ENCODE measurements around the gene SBF2. TPM values are rescaled to one million over a fixed set of nuclear protein-coding genes. Genes with fewer than 3 reads are reported as not detected.
A peak's percentile ranks its signal among the peaks of the same experiment; 100 is the strongest.

The SBF2 gene
- total and polyA plus RNA-seq, 11 donors = 10.4 to 33.9 (median 20.9) TPM

GRCh38 chr11:9852465-9852864, 441.6 kb downstream of the SBF2 start:
- H3K27ac ChIP-seq = peak overlapping the region in 2 of 12 donors; percentile 1 to 49
- 73 to 82% (median 79%) methylated on average over 2 of the region's 2 CpGs for WGBS, 4 donors
- intact Hi-C loops (cut with DNase I) = loop anchor here in 1 of 10 donors (10.0 kb wide), 1 partner anchor 122 kb away; no protein-coding TSS in a partner anchor
- DNase-seq = no peak
- peaks cover 0 to 75% (median 41%) of the 10 kb centered on the region in 9 donors for H3K36me3 ChIP-seq
- ATAC-seq = no peak
- TF ChIP-seq CTCF (IDR thresholded peaks at IDR 0.05) = no peak
- no peak for TF ChIP-seq POLR2A (IDR thresholded peaks at IDR 0.05)
- peaks cover 0 to 10% (median 0%) of the 10 kb centered on the region in 12 donors for H3K4me1 ChIP-seq
- no peaks in the 10 kb centered on the region for H3K9me3 ChIP-seq
- no peaks in the 10 kb centered on the region for H3K27me3 ChIP-seq
- H3K4me3 ChIP-seq = no peak overlapping the region

- Histone ChIP-seq H3K36me3 (peaks cover 0 to 83% (median 52%) of the 10 kb centered on the region in 9 donors), H3K27ac (no peak overlapping the region), H3K27me3 (no peaks in the 10 kb centered on the region), H3K4me3 (no peak overlapping the region), H3K9me3 (no peaks in the 10 kb centered on the region), H3K4me1 (peaks cover 0 to 10% (median 0%) of the 10 kb centered on the region in 12 donors)
- no peak for DNase-seq
- 69 to 84% (median 75%) methylated on average over 4 of the region's 4 CpGs for WGBS, 4 donors
- no peak for ATAC-seq
- intact Hi-C loops (cut with DNase I) = loop anchor here in 1 of 10 donors (10.0 kb wide), 1 partner anchor 123 kb away; no protein-coding TSS in a partner anchor
- TF ChIP-seq CTCF (IDR thresholded peaks at IDR 0.05) (no peak), POLR2A (IDR thresholded peaks at IDR 0.05) (no peak)
Measured at GRCh38 chr11:9851366-9851765, 442.7 kb downstream of the SBF2 start.

- no peak overlapping the region for H3K27ac ChIP-seq
- no peak overlapping the region for H3K4me3 ChIP-seq
- ATAC-seq = no peak
- H3K9me3 ChIP-seq = no peaks in the 10 kb centered on the region
- WGBS, 4 donors = 96 to 100% (median 99%) methylated on average over 1 of the region's 1 CpG
- intact Hi-C loops (cut with DNase I) = loop anchor here in 1 of 10 donors (10.0 kb wide), 1 partner anchor 124 kb away; no protein-coding TSS in a partner anchor
- DNase-seq = no peak
- peaks cover 0 to 83% (median 52%) of the 10 kb centered on the region in 9 donors for H3K36me3 ChIP-seq
- H3K27me3 ChIP-seq = no peaks in the 10 kb centered on the region
- H3K4me1 ChIP-seq = peaks cover 0 to 10% (median 0%) of the 10 kb centered on the region in 12 donors
- TF ChIP-seq POLR2A (IDR thresholded peaks at IDR 0.05) (no peak), CTCF (IDR thresholded peaks at IDR 0.05) (no peak)
Measured at GRCh38 chr11:9850224-9850895, 443.7 kb downstream of the SBF2 start.

- H3K36me3 ChIP-seq = peaks cover 0 to 83% (median 52%) of the 10 kb centered on the region in 9 donors
Measured at GRCh38 chr11:9849389-9849788, 444.6 kb downstream of the SBF2 start.

More at GRCh38 chr11:9849389-9849788, 444.6 kb downstream of the SBF2 start:
- intact Hi-C loops (cut with DNase I) = no loop called here
- TF ChIP-seq POLR2A (IDR thresholded peaks at IDR 0.05) = no peak
- no peak for TF ChIP-seq CTCF (IDR thresholded peaks at IDR 0.05)
- ATAC-seq (no peak), DNase-seq (no peak)
- no peak overlapping the region for H3K27ac ChIP-seq
- WGBS, 4 donors = 89 to 98% (median 94%) methylated on average over 1 of the region's 1 CpG
- no peak overlapping the region for H3K4me3 ChIP-seq
- no peaks in the 10 kb centered on the region for H3K27me3 ChIP-seq
- H3K9me3 ChIP-seq = no peaks in the 10 kb centered on the region
- peaks cover 0 to 8% (median 0%) of the 10 kb centered on the region in 12 donors for H3K4me1 ChIP-seq
